ENCODE results near the gene SMCO2. TPM values are rescaled to one million over a fixed set of nuclear protein-coding genes. Genes with fewer than 3 reads are reported as not detected.

Gene SMCO2
- total and polyA plus RNA-seq, 2 of the 4 experiments (the other 2 are of a cell fraction): 0.19 TPM; not detected in 1

GRCh38 chr12:27497446-27497845 lies 50.9 kb downstream of the SMCO2 start:
- no peak for TF ChIP-seq RCOR1 (IDR thresholded peaks at IDR 0.05; ENCODE audit: insufficient replicate concordance, low read length)
- TF ChIP-seq BHLHE40 (IDR thresholded peaks at IDR 0.05; ENCODE audit: low read depth, low read length): no peak
- TF ChIP-seq MAFK (IDR thresholded peaks at IDR 0.05; ENCODE audit: low read depth, low read length): no peak
- no peak for TF ChIP-seq SMC3 (IDR thresholded peaks at IDR 0.05; ENCODE audit: low read depth, low read length)
- no peak for TF ChIP-seq RFX5 (IDR thresholded peaks at IDR 0.05; ENCODE audit: low read depth, low read length)
- TF ChIP-seq CHD1 (IDR thresholded peaks at IDR 0.05; ENCODE audit: low read depth, low read length): no peak
- TF ChIP-seq FOS (IDR thresholded peaks at IDR 0.05; ENCODE audit: low read depth, low read length): no peak
- no peak for TF ChIP-seq RAD21 (IDR thresholded peaks at IDR 0.05; ENCODE audit: low read length)
- no peak for TF ChIP-seq POLR2A (IDR thresholded peaks at IDR 0.05; ENCODE audit: low read depth, low read length)
- no peak for TF ChIP-seq USF2 (IDR thresholded peaks at IDR 0.05; ENCODE audit: low read depth, low read length)
- no peak for TF ChIP-seq NFE2L2 (IDR thresholded peaks at IDR 0.05; ENCODE audit: low read depth, low read length)
- TF ChIP-seq MAZ (IDR thresholded peaks at IDR 0.05; ENCODE audit: borderline replicate concordance, low read depth, low read length): no peak
- no peak for TF ChIP-seq CTCF (conservative IDR thresholded peaks at IDR 0.05; ENCODE audit: low read depth, low read length)
- no peak for TF ChIP-seq MXI1 (IDR thresholded peaks at IDR 0.05; ENCODE audit: borderline replicate concordance, low read depth, low read length)
- Histone ChIP-seq H3K9ac (ENCODE audit: low read depth, low read length) (no peak overlapping the region), H2BK15ac (ENCODE audit: low read depth, low read length) (no peak overlapping the region), H3K27me3 (ENCODE audit: control insufficient read depth, insufficient read depth, low read length) (no peaks in the 10 kb centered on the region), H3K23ac (ENCODE audit: low read depth, low read length) (no peak overlapping the region), H3K36me3 (ENCODE audit: control insufficient read depth, insufficient read depth, low read length) (no peaks in the 10 kb centered on the region), H4K8ac (ENCODE audit: low read depth in 2 of 2, low read length in 2 of 2) (no peak overlapping the region), H3K9me1 (ENCODE audit: insufficient read depth, low read length) (no peaks in the 10 kb centered on the region), H2BK120ac (ENCODE audit: low read depth, low read length) (no peak overlapping the region), H3K4ac (ENCODE audit: low read depth, low read length) (no peak overlapping the region), H4K20me1 (ENCODE audit: insufficient read depth, low read length) (no peaks in the 10 kb centered on the region), H3K4me1 (ENCODE audit: control insufficient read depth, insufficient read depth, low read length) (no peaks in the 10 kb centered on the region), H3K9me3 (ENCODE audit: control insufficient read depth, insufficient read depth, low read length) (no peaks in the 10 kb centered on the region), H3K56ac (ENCODE audit: extremely low read depth, insufficient read depth, low read length) (no peak overlapping the region), H3K79me1 (ENCODE audit: low read depth in 1 of 2, low read length in 2 of 2) (no peaks in the 10 kb centered on the region), H3K4me3 (ENCODE audit: insufficient read depth, low read depth, low read length) (no peak overlapping the region), H4K5ac (ENCODE audit: low read depth, low read length) (no peak overlapping the region), H2BK5ac (ENCODE audit: low read depth, low read length, poor library complexity, severe bottlenecking) (no peak overlapping the region), H2AK9ac (replicated peaks; ENCODE audit: low read depth, low read length, poor library complexity) (no peak overlapping the region), H3K14ac (replicated peaks; ENCODE audit: low read depth, low read length) (no peak overlapping the region), H3K18ac (ENCODE audit: low read depth, low read length) (no peak overlapping the region), H4K91ac (ENCODE audit: insufficient read depth, low read depth, low read length) (no peak overlapping the region), H2BK20ac (ENCODE audit: low read depth, low read length) (no peak overlapping the region), H3K27ac (ENCODE audit: insufficient read depth, low read length) (no peak overlapping the region), H2AK5ac (ENCODE audit: low read depth, low read length) (no peak overlapping the region), H2AFZ (replicated peaks; ENCODE audit: low read length, poor library complexity) (no peak overlapping the region), H3K4me2 (ENCODE audit: low read depth, low read length) (no peak overlapping the region)
- intact Hi-C loops (cut with micrococcal nuclease) (loop anchor here (2.0 kb wide), 1 partner anchor 71 kb away; no protein-coding TSS in a partner anchor), in situ Hi-C loops (cut with MboI; ENCODE audit: low sequenced_read_pairs) (no loop called here), dilution Hi-C loops (cut with HindIII; ENCODE audit: low sequenced_read_pairs, unreplicated experiment) (no loop called here)
- WGBS, 2 experiments (ENCODE audit: extremely low coverage in 2 of 2, insufficient read length in 1 of 2): no CpG with 5 or more reads among the region's 3 CpGs
- no TSS peak for BruUV-seq (replicated peaks)
- ChIA-PET CTCF (no interaction called here), POLR2A (ENCODE audit: unreplicated experiment) (no interaction called here)
- no peak for DNase-seq
- no peak for ATAC-seq (ENCODE audit: low read depth)
